Pulmonary artery endothelial cell (primary cell): ENCODE measurements around the gene UPK1B. TPM values are rescaled to one million over a fixed set of nuclear protein-coding genes. Genes with fewer than 3 reads are reported as not detected.
"Not testable (repeated sequence)": the region's sequence is repeated elsewhere in the genome, so short reads cannot be mapped to it uniquely, and the experiment has no call there.

Experiments
- DNase-seq: peaks from one replicate; pipeline ENCODE4 v3.0.0-alpha.2; 2011; ENCODE audit warnings: low read depth, low spot score
- total RNA-seq: library from RNA; depleted of rRNA; stranded (reverse); fragments of >200 nt; gene quantifications from 2 replicates; pipeline ENCODE4 v1.2.3, GENCODE V29; 2014

Gene UPK1B
- total RNA-seq = not detected in 2 replicates

GRCh38 chr3:119173325-119173724 lies at the start of gene UPK1B:
UPK1B (plus strand) TSS chr3:119173598; CDS start chr3:119186742, 13,144 bp downstream.
- no peak for DNase-seq

- DNase-seq = no peak
Measured at GRCh38 chr3:119125342-119125741, 48.1 kb upstream of the UPK1B start.

- DNase-seq = no peak
Measured at GRCh38 chr3:119125742-119126504, 47.5 kb upstream of the UPK1B start.

- not testable (repeated sequence) for DNase-seq
Measured at GRCh38 chr3:119130291-119130690, 43.1 kb upstream of the UPK1B start.

GRCh38 chr3:119132291-119132690 lies 41.1 kb upstream of the UPK1B start:
- not testable (repeated sequence) for DNase-seq

- not testable (repeated sequence) for DNase-seq
Measured at GRCh38 chr3:119139360-119139759, 34.0 kb upstream of the UPK1B start.

- no peak for DNase-seq
Measured at GRCh38 chr3:119140466-119140865, 32.9 kb upstream of the UPK1B start.

GRCh38 chr3:119145128-119145499 lies 28.3 kb upstream of the UPK1B start:
- DNase-seq = no peak

- no peak for DNase-seq
Measured at GRCh38 chr3:119145500-119146167, 27.8 kb upstream of the UPK1B start, which contains the start of gene TEX55. TEX55 (plus strand) TSS chr3:119146165; CDS start chr3:119146190, 25 bp downstream.

GRCh38 chr3:119146578-119147375 lies 26.6 kb upstream of the UPK1B start:
- DNase-seq = no peak

- no peak for DNase-seq
Measured at GRCh38 chr3:119147494-119147893, 25.9 kb upstream of the UPK1B start.

- DNase-seq = no peak
Measured at GRCh38 chr3:119148493-119149180, 24.8 kb upstream of the UPK1B start.

GRCh38 chr3:119149484-119149883 lies 23.9 kb upstream of the UPK1B start:
- no peak for DNase-seq

- no peak for DNase-seq
Measured at GRCh38 chr3:119156868-119157267, 16.5 kb upstream of the UPK1B start.

- no peak for DNase-seq
Measured at GRCh38 chr3:119157971-119158370, 15.4 kb upstream of the UPK1B start.

GRCh38 chr3:119160361-119160760 lies 13.0 kb upstream of the UPK1B start:
- no peak for DNase-seq

- DNase-seq = no peak
Measured at GRCh38 chr3:119160815-119161214, 12.6 kb upstream of the UPK1B start.

GRCh38 chr3:119161240-119161639 lies 12.2 kb upstream of the UPK1B start:
- DNase-seq = no peak

- DNase-seq = not testable (repeated sequence)
Measured at GRCh38 chr3:119164745-119165144, 8.7 kb upstream of the UPK1B start.

GRCh38 chr3:119170821-119171220 lies 2.6 kb upstream of the UPK1B start:
- DNase-seq = no peak
